H9 (cell line): ENCODE measurements around the gene LRRK1. TPM values are rescaled to one million over a fixed set of nuclear protein-coding genes. Genes with fewer than 3 reads are reported as not detected.

Source experiments
- DNase-seq: peaks from one replicate; pipeline ENCODE4 v3.0.0-alpha.2; 2017
- H2AFZ ChIP-seq: one replicate; pipeline ENCODE4 v1.6.1; 2013; ENCODE audit warnings: mild to moderate bottlenecking, low read length, control low read depth, moderate library complexity
- H2AK5ac ChIP-seq: 2 replicates; pipeline ENCODE4 v1.6.1; 2013; ENCODE audit warnings: low read length, control low read depth, mixed read lengths; ENCODE audit not compliant: insufficient read length
- H2BK120ac ChIP-seq: one replicate; pipeline ENCODE4 v1.6.1; 2013; ENCODE audit warnings: low read depth, mild to moderate bottlenecking, low read length, control low read depth, inconsistent platforms; ENCODE audit not compliant: poor library complexity, severe bottlenecking
- H2BK12ac ChIP-seq: 2 replicates; pipeline ENCODE4 v1.6.1; 2013; ENCODE audit warnings: low read length, control low read depth, mixed read lengths, low read depth; ENCODE audit not compliant: insufficient read length
- H2BK15ac ChIP-seq: 2 replicates; pipeline ENCODE4 v1.6.1; 2013; ENCODE audit warnings: low read depth, low read length, control low read depth
- H2BK20ac ChIP-seq: one replicate; pipeline ENCODE4 v1.6.1; 2013; ENCODE audit warnings: low read depth, mild to moderate bottlenecking, low read length, control low read depth, inconsistent platforms; ENCODE audit not compliant: poor library complexity, severe bottlenecking
- H2BK5ac ChIP-seq: 2 replicates; pipeline ENCODE4 v1.6.1; 2013; ENCODE audit warnings: low read length, control low read depth, mixed read lengths; ENCODE audit not compliant: insufficient read length
- H3K14ac ChIP-seq: 2 replicates; pipeline ENCODE4 v1.6.1; 2013; ENCODE audit warnings: low read length, control low read depth; ENCODE audit not compliant: insufficient read depth
- H3K18ac ChIP-seq: 2 replicates; pipeline ENCODE4 v1.6.1; 2013; ENCODE audit warnings: low read depth, mild to moderate bottlenecking, mixed read lengths, low read length, control low read depth; ENCODE audit not compliant: insufficient read length
- H3K23ac ChIP-seq: 2 replicates; pipeline ENCODE4 v1.6.1; 2013; ENCODE audit warnings: low read length, control low read depth, mixed read lengths, low read depth; ENCODE audit not compliant: insufficient read length
- H3K23me2 ChIP-seq: 2 replicates; pipeline ENCODE4 v1.6.1; 2013; ENCODE audit warnings: low read depth, mild to moderate bottlenecking, mixed read lengths, low read length, control low read depth; ENCODE audit not compliant: insufficient read length, poor library complexity, severe bottlenecking
- H3K27ac ChIP-seq: 2 replicates; pipeline ENCODE4 v1.5.1; 2013; ENCODE audit warnings: low read length, control low read depth, mixed read lengths, low read depth; ENCODE audit not compliant: insufficient read length
- H3K27me3 ChIP-seq: 2 replicates; pipeline ENCODE4 v1.6.1; 2013; ENCODE audit warnings: low read length, control low read depth, inconsistent platforms; ENCODE audit not compliant: insufficient read depth
- H3K4ac ChIP-seq: 2 replicates; pipeline ENCODE4 v1.6.1; 2013; ENCODE audit warnings: low read depth, mild to moderate bottlenecking, control low read depth, inconsistent platforms, low read length, moderate library complexity
- H3K4me1 ChIP-seq: 2 replicates; pipeline ENCODE4 v1.6.1; 2013; ENCODE audit warnings: low read length, control low read depth, inconsistent platforms; ENCODE audit not compliant: insufficient read depth
- H3K4me2 ChIP-seq: 2 replicates; pipeline ENCODE4 v1.6.1; 2013; ENCODE audit warnings: low read length, control low read depth, mixed read lengths; ENCODE audit not compliant: insufficient read length, insufficient read depth
- H3K56ac ChIP-seq: 2 replicates; pipeline ENCODE4 v1.6.1; 2013; ENCODE audit warnings: low read depth, mild to moderate bottlenecking, mixed read lengths, low read length, control low read depth; ENCODE audit not compliant: insufficient read length
- H3K79me1 ChIP-seq: 2 replicates; pipeline ENCODE4 v1.6.1; 2013; ENCODE audit warnings: low read depth, mild to moderate bottlenecking, moderate library complexity, low read length, control low read depth, inconsistent platforms; ENCODE audit not compliant: insufficient read depth, poor library complexity, severe bottlenecking
- H3K79me2 ChIP-seq: 2 replicates; pipeline ENCODE4 v1.6.1; 2013; ENCODE audit warnings: low read length, control low read depth, inconsistent platforms; ENCODE audit not compliant: insufficient read depth
- H3K9ac ChIP-seq: 2 replicates; pipeline ENCODE4 v1.6.1; 2013; ENCODE audit warnings: low read length, control low read depth, mixed read lengths; ENCODE audit not compliant: insufficient read length; ENCODE audit errors: extremely low read depth
- H3K9me3 ChIP-seq: one replicate; pipeline ENCODE4 v1.6.1; 2013; ENCODE audit warnings: low read depth, low read length, inconsistent platforms; ENCODE audit not compliant: control insufficient read depth
- H3T11ph ChIP-seq: one replicate; pipeline ENCODE4 v1.6.1; 2013; ENCODE audit warnings: mild to moderate bottlenecking, low read length, control low read depth, inconsistent platforms
- H4K20me1 ChIP-seq: one replicate; pipeline ENCODE4 v1.6.1; 2013; ENCODE audit not compliant: control insufficient read depth, insufficient read length, insufficient read depth
- H4K5ac ChIP-seq: 2 replicates; pipeline ENCODE4 v1.6.1; 2013; ENCODE audit warnings: low read depth, mild to moderate bottlenecking, mixed read lengths, low read length, control low read depth; ENCODE audit not compliant: insufficient read length
- H4K8ac ChIP-seq: replicated peaks from 2 replicates; pipeline ENCODE4 v1.6.1; 2013; ENCODE audit warnings: low read length, control low read depth, mixed read lengths, low read depth; ENCODE audit not compliant: insufficient read length
- H4K91ac ChIP-seq: 2 replicates; pipeline ENCODE4 v1.6.1; 2013; ENCODE audit warnings: low read depth, mild to moderate bottlenecking, moderate library complexity, mixed read lengths, low read length, control low read depth; ENCODE audit not compliant: insufficient read length
- H3K27ac Mint-ChIP-seq, 3 experiments: 2 replicates in 2 of 3; 3 replicates in 1 of 3; pipeline ENCODE4 v1.8.0; 2020 to 2021; ENCODE audit warnings: mixed read lengths in 3 of 3, mild to moderate bottlenecking in 1 of 3, moderate library complexity in 1 of 3
- H3K27me3 Mint-ChIP-seq: 2 replicates; pipeline ENCODE4 v1.8.0; 2021; ENCODE audit warnings: low read depth, mild to moderate bottlenecking, moderate library complexity, mixed read lengths
- H3K36me3 Mint-ChIP-seq, 3 experiments: 2 replicates in 2 of 3; 3 replicates in 1 of 3; pipeline ENCODE4 v1.8.0; 2020 to 2021; ENCODE audit warnings: low read depth in 3 of 3, mixed read lengths in 3 of 3; ENCODE audit not compliant: insufficient read depth in 1 of 3
- H3K4me1 Mint-ChIP-seq, 2 experiments: 2 replicates each; pipeline ENCODE4 v1.8.0; 2020; ENCODE audit warnings: mixed read lengths in 2 of 2
- H3K4me3 Mint-ChIP-seq, 2 experiments: 2 replicates in 1 of 2; 3 replicates in 1 of 2; pipeline ENCODE4 v1.8.0; 2020 to 2021; ENCODE audit warnings: mild to moderate bottlenecking in 2 of 2, mixed read lengths in 2 of 2, moderate library complexity in 1 of 2
- H3K9me3 Mint-ChIP-seq, 2 experiments: 2 replicates in 1 of 2; 3 replicates in 1 of 2; pipeline ENCODE4 v1.8.0; 2020; ENCODE audit warnings: mild to moderate bottlenecking in 2 of 2, mixed read lengths in 2 of 2, moderate library complexity in 1 of 2
- WGBS: extraction: QIAGEN DNeasy Blood & Tissue Kit; methylation state at CpG from one replicate; pipeline ENCODE4 v1.1.7; 2013; ENCODE audit warnings: missing lambda C conversion rate, low lambda C conversion rate, mixed read lengths; ENCODE audit not compliant: insufficient read length; ENCODE audit errors: extremely low coverage; 5-methylcytosine and 5-hydroxymethylcytosine counted together
- total RNA-seq: library from RNA; stranded (reverse); gene quantifications from 2 replicates; pipeline ENCODE4 v1.2.1, GENCODE V29; 2021
- TF ChIP-seq, protein P1 (sequence below): fragments of 200-600 bp; sonication (generic); conservative IDR thresholded peaks from 3 replicates; pipeline ENCODE4 v1.8.0; 2021; ENCODE audit warnings: antibody characterized with exemption, mild to moderate bottlenecking

Gene LRRK1
- total RNA-seq, 1 experiment from 2014 or later = 4.0 TPM

DNA sequence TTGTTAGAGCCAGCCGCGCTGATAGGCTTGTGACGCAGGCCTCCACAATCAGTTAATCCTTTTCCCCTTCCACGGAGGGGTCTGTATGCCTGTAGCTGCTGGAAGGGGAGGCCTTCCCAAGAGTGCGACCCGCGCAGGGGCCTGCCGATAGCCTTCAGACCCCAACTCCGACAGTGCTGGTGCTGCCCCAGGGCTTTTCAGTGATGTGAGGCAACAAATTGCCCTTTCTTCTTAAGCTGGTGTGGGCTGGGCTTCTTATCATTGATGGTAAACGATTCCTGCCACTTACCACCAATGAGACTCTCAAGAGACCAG is 189.3 kb downstream of the LRRK1 start:
- Mint-ChIP-seq H3K27ac (no peak overlapping the region), H3K27me3 (no peaks in the 10 kb centered on the region), H3K9me3 (peaks cover 2 to 3% of the 10 kb centered on the region in 2 experiments; a peak in 2 of 5 replicates), H3K36me3 (no peaks in the 10 kb centered on the region), H3K4me1 (peaks cover 16 to 18% of the 10 kb centered on the region in 2 experiments), H3K4me3 (no peak overlapping the region)
- H2AK5ac ChIP-seq = no peak overlapping the region
- no peak overlapping the region for H3K27ac ChIP-seq
- H2BK5ac ChIP-seq = no peak overlapping the region
- no peak overlapping the region for H3K4ac ChIP-seq
- DNase-seq = no peak
- no CpG with 5 or more reads among the region's 10 CpGs for WGBS
- no peaks in the 10 kb centered on the region for H3K79me1 ChIP-seq
- H3K79me2 ChIP-seq = no peaks in the 10 kb centered on the region
- H3T11ph ChIP-seq = no peak overlapping the region
- no peak overlapping the region for H4K8ac ChIP-seq
- no peak overlapping the region for H3K9ac ChIP-seq
- no peak overlapping the region for H3K4me2 ChIP-seq
- H2AFZ ChIP-seq = no peak overlapping the region
- H4K91ac ChIP-seq = no peak overlapping the region
- H2BK20ac ChIP-seq = no peak overlapping the region
- TF ChIP-seq, protein P1, sequence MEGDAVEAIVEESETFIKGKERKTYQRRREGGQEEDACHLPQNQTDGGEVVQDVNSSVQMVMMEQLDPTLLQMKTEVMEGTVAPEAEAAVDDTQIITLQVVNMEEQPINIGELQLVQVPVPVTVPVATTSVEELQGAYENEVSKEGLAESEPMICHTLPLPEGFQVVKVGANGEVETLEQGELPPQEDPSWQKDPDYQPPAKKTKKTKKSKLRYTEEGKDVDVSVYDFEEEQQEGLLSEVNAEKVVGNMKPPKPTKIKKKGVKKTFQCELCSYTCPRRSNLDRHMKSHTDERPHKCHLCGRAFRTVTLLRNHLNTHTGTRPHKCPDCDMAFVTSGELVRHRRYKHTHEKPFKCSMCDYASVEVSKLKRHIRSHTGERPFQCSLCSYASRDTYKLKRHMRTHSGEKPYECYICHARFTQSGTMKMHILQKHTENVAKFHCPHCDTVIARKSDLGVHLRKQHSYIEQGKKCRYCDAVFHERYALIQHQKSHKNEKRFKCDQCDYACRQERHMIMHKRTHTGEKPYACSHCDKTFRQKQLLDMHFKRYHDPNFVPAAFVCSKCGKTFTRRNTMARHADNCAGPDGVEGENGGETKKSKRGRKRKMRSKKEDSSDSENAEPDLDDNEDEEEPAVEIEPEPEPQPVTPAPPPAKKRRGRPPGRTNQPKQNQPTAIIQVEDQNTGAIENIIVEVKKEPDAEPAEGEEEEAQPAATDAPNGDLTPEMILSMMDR = no peak
- H2BK15ac ChIP-seq = no peak overlapping the region
- no peak overlapping the region for H2BK12ac ChIP-seq
- H4K5ac ChIP-seq = no peak overlapping the region
- H3K23me2 ChIP-seq = no peaks in the 10 kb centered on the region
- H3K14ac ChIP-seq = no peak overlapping the region
- H3K9me3 ChIP-seq = no peaks in the 10 kb centered on the region
- H2BK120ac ChIP-seq = no peak overlapping the region
- H3K23ac ChIP-seq = no peak overlapping the region
- no peaks in the 10 kb centered on the region for H4K20me1 ChIP-seq
- no peak overlapping the region for H3K18ac ChIP-seq
- no peaks in the 10 kb centered on the region for H3K4me1 ChIP-seq
- H3K27me3 ChIP-seq = no peaks in the 10 kb centered on the region
- H3K56ac ChIP-seq = no peak overlapping the region
